Hematopoietic multipotent progenitor cell treated with erythropoietin and hydrocortisone succinate and interleukin-3 and kit ligand, for 6 days (in vitro differentiated cells): ENCODE results near the gene WNT4.

Experiments
- DNase-seq: peaks from one replicate; pipeline ENCODE4 v3.0.0-alpha.2; 2015

Gene WNT4

GRCh38 chr1:22128392-22128791 lies 14.5 kb downstream of the WNT4 start:
- DNase-seq: no peak

GRCh38 chr1:22127731-22128130 lies 15.2 kb downstream of the WNT4 start:
- DNase-seq: no peak

- no peak for DNase-seq
These were observed 15.6 kb downstream of the WNT4 start for GRCh38 chr1:22127248-22127647.

GRCh38 chr1:22126531-22126930 lies 16.4 kb downstream of the WNT4 start:
- DNase-seq: no peak

- no peak for DNase-seq
These were observed 18.2 kb downstream of the WNT4 start for GRCh38 chr1:22124592-22125229.

- no peak for DNase-seq
These were observed 18.9 kb downstream of the WNT4 start for GRCh38 chr1:22123901-22124404.

GRCh38 chr1:22123071-22123390 lies 19.9 kb downstream of the WNT4 start:
- no peak for DNase-seq

- DNase-seq: no peak
These were observed 20.4 kb downstream of the WNT4 start for GRCh38 chr1:22122273-22123070.

- peak; percentile 54 for DNase-seq
These were observed 21.4 kb downstream of the WNT4 start for GRCh38 chr1:22121421-22121911.

GRCh38 chr1:22120469-22120790 lies 22.5 kb downstream of the WNT4 start:
- no peak for DNase-seq

GRCh38 chr1:22119626-22120468 lies 23.1 kb downstream of the WNT4 start:
- no peak for DNase-seq

- DNase-seq: no peak
These were observed 24.5 kb downstream of the WNT4 start for GRCh38 chr1:22118291-22118992.

GRCh38 chr1:22117851-22118250 lies 25.0 kb downstream of the WNT4 start:
- DNase-seq: peak; percentile 74

GRCh38 chr1:22117238-22117637 lies 25.7 kb downstream of the WNT4 start:
- DNase-seq: no peak

GRCh38 chr1:22115286-22115685 lies 27.6 kb downstream of the WNT4 start:
- no peak for DNase-seq

GRCh38 chr1:22114083-22115012 lies 28.5 kb downstream of the WNT4 start:
- DNase-seq: no peak

GRCh38 chr1:22112554-22112953 lies 30.3 kb downstream of the WNT4 start:
- no peak for DNase-seq

GRCh38 chr1:22111620-22112019 lies 31.3 kb downstream of the WNT4 start:
- DNase-seq: no peak

GRCh38 chr1:22111115-22111514 lies 31.8 kb downstream of the WNT4 start:
- no peak for DNase-seq

- DNase-seq: no peak
These were observed 32.9 kb downstream of the WNT4 start for GRCh38 chr1:22110016-22110415.

GRCh38 chr1:22108339-22109105 lies 34.4 kb downstream of the WNT4 start:
- no peak for DNase-seq
